EL (cell line): ENCODE data around the gene PPP1R13L.
A peak's percentile ranks its signal among the peaks of the same experiment; 100 is the strongest.
"Not testable (repeated sequence)": the region's sequence is repeated elsewhere in the genome, so short reads cannot be mapped to it uniquely, and the experiment has no call there.

Experiments used
- DNase-seq: peaks from one replicate; pipeline ENCODE4 v3.0.0-alpha.2; 2016

Gene PPP1R13L

GRCh38 chr19:45429896-45430295 lies 25.0 kb upstream of the PPP1R13L start:
- DNase-seq = not testable (repeated sequence)

DNA sequence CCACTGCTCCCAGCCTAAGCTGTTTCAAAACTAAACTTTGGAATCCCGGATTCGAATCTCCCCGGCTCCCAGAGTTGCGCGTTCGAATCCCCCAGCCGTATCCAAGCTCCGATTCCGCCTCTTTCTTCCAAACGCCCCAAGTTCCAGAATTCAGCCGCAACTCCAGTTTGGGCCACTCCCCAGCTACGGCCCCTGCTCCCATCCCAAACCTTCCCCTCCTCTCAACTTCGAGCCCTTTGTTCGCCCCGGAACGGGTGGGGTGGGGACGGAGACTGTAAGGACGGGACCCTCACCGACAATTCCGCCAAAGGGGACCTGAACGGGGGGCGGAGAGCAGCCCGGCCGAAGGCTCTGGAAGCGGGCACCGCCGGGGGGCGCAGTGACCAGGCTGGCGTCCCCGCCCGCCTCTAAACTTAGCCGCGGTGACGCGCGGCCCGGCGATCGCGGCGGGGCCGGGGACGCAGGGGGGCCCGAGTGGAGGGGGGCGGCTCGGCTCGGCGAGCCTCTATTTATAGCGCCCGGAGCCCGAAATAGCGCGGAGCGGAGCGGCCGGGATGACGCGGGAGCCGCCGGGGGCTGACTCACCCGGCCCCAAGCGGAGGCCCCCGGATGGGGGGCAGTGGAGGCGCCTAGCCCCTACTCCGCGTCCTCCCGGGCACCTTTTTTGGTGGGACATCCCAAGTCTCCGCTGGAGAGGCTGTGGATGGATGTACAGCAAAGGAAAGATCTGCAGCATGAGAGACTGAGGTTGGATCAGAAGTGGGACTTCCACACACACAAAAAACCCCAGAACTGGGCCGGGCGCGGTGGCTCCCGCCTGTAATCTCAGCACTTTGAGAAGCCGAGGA lies 23.7 kb upstream of the PPP1R13L start:
- DNase-seq = peak; percentile 52

DNA sequence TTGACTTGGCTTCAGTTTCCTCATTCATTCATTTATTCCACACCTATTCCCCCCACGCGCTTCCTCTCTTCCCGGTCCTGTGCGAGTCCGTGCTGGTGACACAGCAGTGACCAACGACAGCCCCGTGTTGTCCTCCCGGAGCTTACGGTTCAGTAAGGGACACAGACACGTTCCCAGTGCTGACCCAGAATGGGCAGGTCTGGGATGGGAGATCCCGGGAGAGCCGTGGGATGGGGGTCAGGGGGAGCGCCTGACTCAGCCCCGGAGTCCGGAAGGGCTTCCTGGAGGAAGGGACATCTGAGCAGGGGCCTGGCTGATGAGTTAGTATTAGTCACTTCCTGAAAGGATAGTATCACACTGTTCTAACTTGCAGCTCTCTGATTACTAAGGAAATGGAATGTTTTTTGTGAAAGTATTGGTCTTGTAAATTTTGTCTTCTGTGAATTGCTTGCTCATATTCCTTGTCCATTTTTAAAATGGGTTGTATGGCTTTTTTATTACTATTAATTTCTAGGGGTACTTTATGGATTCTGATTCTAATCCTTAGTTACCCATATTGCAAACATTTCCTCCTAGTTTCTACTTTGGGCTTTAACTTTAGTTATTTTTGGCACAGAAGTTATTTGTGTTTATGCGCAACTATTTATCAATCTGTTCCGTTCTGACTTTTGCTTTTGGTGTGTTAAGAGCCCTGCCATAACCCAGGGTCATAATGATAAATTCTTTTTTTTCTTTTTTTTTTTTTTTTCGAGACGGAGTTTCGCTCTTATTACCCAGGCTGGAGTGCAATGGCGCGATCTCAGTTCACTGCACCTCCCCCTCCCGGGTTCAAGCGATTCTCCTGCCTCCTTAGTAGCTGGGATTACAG lies 19.6 kb upstream of the PPP1R13L start:
- DNase-seq = peak; percentile 98

DNA sequence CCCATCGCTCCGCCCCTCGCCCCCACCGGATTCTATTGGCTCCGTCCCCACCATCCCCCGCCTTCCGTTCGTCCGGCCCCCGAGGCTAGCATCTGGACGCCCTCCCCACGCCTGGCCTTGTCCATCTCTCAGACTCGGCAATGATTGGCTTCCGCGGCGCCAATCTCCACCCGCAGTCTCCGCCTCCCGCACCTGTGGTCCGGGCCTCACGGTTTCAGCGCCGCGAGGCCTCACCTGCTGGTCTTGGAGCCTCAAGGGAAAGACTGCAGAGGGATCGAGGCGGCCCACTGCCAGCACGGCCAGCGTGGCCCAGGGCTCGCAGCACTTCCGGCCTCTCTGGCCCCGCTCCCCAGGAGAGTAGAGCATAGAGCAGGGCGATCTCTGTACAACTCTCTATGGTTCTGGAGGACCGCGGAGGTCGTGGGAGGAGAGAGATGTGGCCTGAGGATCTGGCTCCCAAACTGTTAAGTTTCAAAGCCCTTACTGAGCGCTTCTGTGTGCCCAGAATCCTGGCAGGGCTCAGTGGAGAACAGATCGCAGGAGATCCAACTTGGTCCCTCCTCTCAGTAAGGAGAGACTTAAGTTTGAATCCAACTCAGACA lies 18.8 kb upstream of the PPP1R13L start, which contains the start of gene ERCC1:
ERCC1 (minus strand) TSS at position 329 of the 602 bp plus-strand sequence. CDS start 543 bp downstream, outside the sequence.
- peak; percentile 98 for DNase-seq

DNA sequence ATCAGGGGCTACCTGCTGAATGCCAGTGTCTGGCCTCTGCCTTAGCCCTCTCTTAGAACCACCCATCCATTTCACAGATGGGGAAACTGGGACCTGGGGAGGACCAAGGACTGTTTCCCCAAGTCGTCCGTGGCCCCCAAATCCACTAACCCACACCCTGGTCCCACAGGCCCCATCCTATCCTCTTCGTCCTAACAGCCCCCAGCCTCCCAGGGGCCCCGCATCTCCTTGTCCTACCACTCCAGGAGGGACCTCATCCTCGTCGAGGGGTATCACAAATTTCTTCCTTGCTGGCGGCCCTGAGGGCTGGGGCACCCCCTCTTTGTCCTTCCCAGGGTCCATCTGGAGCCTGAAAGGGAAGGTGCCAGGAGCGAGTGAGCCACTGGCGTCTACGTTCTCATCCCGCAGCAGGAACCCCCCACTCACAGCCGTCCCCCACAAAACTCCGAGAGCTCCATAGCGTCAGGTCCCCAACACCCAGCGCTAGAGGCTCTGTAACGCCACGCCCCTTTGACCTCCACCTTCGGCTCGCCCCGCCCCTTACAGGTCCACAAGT lies 18.2 kb upstream of the PPP1R13L start:
- DNase-seq = no peak

DNA sequence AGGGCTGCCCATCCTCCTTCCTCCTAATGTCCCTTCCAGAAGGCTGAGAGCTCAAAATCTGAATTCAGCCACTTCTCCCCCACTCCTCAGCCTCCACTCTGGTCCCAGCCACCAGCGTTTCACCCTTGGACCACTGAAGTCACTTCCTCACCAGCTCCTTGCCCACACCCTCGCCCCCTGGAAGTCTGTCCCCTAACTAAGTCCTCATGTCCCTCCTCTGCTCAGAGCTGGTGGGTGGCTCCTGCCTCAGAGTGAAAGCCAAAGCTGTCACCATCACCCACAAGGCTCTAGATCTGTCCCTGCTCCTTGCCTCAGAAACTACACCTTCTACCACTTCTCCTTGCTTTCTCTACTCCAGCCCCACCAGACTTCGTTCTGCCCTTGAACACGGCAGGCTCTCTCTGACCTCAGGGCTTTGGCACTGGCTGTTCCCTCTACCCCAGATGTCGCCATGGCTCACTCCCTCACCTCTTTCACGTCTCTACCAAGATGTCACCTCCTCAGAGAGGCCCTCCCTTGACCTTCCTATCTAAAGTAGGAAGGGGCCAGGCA lies 17.2 kb upstream of the PPP1R13L start:
- no peak for DNase-seq

DNA sequence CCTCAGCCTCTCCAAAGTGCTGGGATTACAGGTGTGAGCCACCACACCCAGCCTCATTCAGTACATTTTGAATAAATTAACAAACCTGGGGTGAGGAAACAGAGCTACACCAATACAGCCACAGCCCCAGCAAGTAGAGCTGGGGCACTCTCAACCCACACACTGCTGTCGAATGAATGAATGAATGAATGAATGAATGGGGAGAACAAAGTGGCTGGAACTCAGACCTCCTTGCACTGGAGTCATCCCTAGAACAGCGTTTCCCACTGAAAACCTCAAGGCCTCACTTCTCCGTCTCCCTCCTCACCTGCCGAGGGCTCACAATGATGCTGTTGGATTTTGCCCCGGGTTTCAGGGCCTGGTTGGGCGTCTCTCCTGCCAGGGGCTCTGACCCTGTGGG lies 16.0 kb upstream of the PPP1R13L start:
- DNase-seq = no peak

DNA sequence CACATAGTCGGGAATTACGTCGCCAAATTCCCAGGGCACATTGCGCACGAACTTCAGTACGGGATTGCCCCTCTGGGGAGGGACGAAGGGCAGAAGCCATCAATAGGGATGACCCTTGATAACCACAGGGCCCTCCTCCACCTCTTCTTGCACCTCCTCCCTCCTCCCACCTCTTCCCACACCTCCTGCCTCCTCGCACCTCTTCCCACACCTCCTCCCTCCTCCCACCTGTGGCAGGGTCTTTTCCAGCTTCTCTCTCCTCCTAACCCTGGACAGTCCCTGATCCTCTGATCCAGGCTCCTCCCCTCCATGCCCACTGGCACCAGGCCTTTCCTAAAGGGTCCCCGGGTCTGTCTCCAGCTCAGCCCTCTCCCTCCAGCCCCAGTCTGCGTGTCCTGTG lies 15.5 kb upstream of the PPP1R13L start:
- no peak for DNase-seq

DNA sequence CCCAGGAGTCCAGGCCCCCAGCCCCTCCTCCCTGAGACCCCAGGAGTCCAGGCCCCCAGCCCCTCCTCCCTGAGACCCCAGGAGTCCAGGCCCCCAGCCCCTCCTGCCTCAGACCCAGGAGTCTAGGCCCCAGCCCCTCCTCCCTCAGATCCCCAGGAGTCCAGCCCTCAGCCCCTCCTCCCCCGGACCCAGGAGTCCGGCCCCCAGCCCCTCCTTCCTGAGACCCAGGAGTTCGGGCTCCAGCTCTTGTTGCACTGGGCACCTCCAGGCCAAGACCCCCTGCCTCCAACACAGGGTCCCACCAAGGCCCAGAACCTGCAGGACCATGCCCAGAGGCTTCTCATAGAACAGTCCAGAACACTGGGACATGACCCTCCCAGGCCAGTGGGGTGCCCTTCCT lies 15.0 kb upstream of the PPP1R13L start:
- DNase-seq = no peak

DNA sequence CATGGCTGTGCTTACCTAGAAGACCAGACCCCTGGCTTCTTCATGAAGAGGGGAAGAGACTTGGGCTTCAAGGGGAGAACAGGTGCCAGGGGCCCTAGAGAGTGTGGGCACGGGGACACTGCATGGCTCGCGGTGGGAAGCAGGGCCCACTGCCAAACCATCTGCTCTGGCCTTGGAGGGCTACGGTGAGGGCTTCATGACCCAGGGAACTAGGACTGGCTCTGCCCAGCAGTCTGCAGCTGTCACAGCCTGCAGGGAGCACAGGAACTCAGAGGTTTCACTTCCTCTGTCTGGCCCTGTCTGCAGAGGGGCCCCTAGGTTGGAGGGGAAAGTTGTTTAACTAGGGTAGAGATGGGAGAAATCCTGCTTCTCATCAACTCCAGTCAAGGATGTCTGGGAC lies 14.5 kb upstream of the PPP1R13L start:
- DNase-seq = no peak

DNA sequence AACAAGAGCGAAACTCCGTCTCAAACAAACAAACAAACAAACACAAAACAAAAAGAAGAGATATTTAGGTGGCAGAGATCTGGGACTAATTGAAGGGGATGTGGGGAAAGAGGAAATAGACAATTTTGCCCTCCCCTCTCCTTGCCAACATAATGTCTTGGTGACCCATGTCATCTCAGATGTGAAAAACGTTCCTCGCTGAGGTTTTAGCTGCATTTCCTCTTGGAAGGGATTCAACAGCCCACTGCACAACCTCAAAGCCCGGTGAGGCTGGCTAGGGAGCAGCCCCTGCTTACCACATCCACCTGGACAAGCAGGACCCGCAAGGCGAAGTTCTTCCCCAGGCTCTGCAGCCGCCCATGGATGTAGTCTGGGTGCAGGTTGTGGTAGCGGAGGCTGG lies 13.9 kb upstream of the PPP1R13L start:
- no peak for DNase-seq

DNA sequence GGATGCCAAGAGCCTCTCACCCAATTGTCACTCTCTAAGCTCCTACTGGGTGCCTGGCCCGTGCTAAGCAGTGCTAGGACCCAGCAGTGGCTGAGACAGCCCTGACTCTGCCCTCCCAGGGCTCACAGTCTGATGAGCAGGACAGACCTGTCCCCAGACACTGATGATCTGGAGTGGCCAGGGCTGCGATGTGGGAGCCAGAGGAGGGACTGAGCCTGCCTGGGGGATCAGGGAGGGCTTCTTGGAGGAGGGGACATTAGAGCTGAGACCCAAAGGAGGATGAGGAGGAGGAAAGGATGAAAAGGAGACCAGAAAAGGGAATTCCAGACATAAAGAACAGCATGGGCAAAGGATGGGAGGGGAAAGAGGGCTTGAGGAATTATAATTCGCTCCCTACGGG lies 12.3 kb upstream of the PPP1R13L start:
- no peak for DNase-seq

DNA sequence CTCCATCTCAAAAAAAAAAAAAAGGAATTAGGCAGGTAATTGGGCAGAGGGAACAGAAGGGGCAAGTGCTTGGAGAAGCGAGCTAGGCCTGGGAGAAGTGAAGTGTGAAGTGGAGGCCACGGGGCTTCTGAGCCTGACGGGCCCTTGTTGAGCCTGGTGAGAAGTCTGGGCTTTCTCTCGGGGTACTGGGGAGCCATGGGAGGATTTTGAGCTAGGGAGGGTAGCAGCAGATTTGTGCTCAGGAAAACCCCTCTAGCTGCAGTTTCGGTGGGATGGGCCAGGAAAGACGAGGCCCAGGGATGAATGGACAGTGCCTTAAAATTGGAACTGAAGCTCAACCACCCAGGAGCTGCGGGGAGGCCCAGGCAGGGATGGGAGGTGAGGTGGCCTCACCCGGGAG lies 9.6 kb upstream of the PPP1R13L start:
- DNase-seq = no peak

GRCh38 chr19:45413497-45413896 lies 8.6 kb upstream of the PPP1R13L start:
- no peak for DNase-seq

GRCh38 chr19:45410330-45410729 lies 5.5 kb upstream of the PPP1R13L start:
- DNase-seq = not testable (repeated sequence)

- no peak for DNase-seq
These were observed 4.7 kb upstream of the PPP1R13L start for GRCh38 chr19:45409557-45409920.

- no peak for DNase-seq
These were observed 4.1 kb upstream of the PPP1R13L start for GRCh38 chr19:45408830-45409556.

DNA sequence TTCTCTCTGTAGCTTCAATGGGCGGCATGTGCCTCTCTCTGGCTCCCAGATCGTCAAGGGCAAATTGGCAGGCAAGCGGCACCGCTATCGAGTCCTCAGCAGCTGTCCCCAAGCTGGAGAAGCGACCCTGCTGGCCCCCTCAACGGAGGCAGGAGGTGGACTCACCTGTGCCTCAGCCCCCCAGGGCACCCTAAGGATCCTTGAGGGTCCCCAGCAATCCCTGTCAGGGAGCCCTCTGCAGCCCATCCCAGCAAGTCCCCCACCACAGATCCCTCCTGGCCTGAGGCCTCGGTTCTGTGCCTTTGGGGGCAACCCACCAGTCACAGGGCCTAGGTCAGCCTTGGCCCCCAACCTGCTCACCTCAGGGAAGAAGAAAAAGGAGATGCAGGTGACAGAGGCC lies 3.3 kb upstream of the PPP1R13L start:
- DNase-seq = no peak

DNA sequence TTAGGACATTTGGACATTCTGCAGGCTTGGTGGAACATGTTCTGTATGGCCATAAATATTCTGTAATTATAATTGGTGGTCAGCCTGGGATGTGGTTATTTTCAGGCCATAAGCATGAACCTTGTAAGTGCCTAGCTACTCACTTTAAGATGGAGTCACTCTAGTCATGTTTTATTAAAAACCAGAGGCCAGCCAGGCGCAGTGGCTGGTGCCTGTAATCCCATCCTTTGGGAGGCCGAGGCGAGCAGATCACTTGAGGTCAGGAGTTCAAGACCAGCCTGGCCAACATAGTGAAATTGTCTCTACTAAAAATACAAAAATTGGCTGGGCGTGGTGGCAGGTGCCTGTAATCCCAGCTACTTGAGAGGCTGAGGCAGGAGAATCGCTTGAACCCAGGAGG lies 2.7 kb upstream of the PPP1R13L start:
- not testable (repeated sequence) for DNase-seq

DNA sequence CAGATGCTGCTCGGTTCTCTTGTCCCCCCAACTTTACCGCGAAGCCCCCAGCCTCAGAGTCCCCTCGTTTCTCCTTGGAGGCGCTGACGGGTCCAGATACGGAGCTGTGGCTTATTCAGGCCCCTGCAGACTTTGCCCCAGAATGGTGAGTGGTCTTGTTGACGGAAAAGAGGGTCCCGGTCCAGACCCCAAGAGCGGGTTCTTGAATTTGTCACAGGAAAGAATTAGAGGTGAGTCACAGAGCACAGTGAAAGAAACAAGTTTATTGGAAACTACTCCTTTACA lies 2.2 kb upstream of the PPP1R13L start:
- no peak for DNase-seq

DNA sequence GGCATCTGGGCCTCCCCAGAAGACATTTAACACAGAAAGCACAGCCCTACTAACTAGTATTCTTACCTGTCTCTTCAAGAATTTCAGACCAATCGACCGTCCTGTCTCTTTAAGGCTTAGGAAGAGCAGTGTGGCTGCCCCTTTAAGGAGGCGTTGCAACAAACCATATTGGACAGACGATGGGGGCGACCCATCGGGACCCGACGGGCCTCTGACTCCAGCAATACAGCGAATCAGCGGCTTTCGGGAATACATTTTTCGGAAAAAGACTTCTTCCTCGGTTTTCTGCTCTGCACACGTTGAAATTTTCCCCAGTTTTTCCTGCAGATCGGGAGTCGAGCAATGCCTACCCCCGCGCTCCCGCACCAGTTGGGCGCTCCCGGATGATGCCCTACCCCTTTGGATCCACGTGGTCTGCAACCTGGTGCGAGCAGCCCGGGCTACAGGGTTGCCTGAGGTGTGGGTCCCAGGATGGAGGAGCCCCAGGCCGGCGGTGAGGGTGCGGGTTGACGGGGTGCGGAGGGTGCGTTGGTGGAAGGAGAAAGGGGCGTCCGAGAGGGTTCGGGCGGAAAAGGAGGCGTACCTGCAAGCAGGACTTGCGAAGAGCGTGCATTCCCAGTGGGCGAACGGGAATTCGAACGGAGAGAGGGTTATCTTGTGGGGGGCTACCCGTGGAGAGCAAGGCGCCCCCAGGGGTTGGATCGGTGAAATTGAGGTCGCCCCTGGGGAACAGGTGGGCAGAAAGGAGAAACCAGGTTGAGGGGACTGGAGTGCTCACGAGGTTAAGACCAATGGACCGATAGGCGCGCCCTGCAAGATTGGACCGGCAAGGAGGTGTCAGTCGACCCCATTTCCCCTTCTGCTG lies 1.6 kb upstream of the PPP1R13L start, which contains the start of gene POLR1G:
POLR1G (plus strand) TSS at position 419 of the 865 bp plus-strand sequence; CDS start at position 472, 53 bp downstream.
- peak; percentile 84 for DNase-seq
